NCI-H510A (cell line): ENCODE measurements around the gene ALS2.
A peak's percentile ranks its signal among the peaks of the same experiment; 100 is the strongest.
"Not testable (repeated sequence)": the region's sequence is repeated elsewhere in the genome, so short reads cannot be mapped to it uniquely, and the experiment has no call there.

Experiments
- DNase-seq: peaks from one replicate; lab custom pipeline; 2025; lab: John Stamatoyannopoulos, UW

Gene ALS2

DNA sequence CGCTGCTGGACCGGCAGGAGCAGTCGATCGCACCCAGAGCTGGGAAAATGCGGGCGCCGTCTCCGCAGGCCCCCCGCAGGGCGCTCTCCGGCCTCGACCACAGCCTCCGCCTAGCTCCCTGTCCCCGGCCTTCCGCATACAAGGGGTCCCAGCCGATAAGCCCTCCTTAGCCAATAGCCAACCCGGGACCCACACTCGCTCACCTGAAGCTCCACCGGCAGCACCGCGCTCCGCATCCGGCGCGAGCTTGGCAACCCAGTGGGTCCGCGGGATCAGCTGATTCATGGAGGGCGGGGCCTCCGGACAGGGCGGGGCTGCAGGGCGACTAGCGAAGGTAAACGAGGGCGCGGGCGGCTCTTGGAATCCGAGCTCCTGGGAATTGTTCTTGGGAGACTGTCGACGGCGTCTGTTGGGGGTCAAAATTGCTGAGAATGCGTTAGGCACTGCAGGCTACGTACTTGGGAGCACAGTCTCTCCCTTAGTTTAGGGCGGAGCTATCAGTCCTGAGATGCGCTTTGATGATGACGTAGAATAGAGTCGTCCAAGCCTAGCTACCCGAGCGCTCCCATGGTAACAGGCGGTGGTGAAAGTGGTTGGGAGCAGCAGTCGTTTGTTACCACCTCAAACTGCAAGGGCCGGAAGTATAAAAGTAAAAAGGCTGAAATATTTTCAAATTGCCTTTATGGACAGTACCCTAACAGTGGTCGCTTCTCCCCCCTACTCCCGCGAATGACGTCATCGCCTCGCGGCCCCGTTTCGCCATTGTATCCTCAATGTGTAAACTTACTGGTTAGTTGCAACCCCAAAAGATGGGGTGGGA lies at the start of gene ALS2:
TSS of gene ALS2 (minus strand) at position 260 of the 820 bp plus-strand sequence. CDS start 12,048 bp downstream, outside the sequence.
- DNase-seq = peak; percentile 97

DNA sequence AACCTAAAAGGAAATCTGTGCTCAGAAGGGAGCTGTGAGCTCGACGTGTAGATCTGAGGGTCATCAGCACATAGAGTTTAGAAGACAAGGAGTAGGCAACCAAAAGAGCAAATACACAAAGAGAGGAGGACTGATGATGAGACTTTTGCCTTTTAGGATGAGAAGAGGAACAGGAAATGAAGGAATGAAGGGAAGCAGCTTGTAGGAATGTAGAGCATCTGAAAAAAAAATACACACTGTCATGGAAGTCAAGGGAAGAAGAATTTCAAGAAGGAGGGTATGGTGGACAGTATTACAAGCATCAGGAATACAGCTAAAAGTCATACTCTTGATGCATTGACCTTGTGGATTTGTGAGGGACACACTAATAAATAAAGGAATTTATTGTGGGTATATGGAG lies 47.5 kb upstream of the ALS2 start:
- no peak for DNase-seq

DNA sequence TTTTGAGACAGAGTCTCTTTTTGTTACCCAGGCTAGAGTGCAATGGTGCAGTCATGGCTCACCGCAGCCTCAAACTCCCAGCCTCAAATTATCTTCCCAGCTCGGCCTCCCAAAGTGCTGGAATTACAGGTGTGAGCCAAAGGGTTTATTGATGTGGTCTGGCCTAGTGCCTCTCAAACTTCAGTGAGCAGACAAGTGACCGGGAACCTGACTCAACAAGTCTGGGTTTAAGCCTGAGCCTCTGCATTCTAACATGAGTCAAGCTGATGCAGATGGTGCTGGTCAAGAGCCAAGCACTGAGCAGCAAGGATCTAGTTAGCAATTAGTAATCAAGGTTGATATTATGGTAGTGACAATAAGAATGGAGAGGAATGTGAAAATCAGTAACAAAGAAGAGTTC lies 46.9 kb upstream of the ALS2 start:
- no peak for DNase-seq

DNA sequence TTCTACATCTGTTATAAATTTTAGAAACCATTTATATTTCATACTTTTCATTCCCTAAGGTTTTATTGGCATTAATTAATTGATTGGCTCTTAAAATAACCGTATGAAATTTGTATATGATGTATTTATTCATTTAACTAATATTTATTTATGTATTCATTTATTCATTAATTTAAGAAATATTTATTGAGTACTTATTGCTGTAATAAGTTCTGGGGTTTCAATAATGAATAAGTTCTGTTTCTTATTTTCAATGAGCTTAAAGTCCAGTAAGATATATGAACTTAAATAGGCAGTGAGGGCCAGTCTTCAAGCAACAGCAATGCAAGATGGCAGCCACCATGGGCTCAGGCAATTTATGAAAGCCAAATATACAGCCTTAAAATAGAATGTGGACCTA lies 43.5 kb upstream of the ALS2 start:
- DNase-seq = no peak

DNA sequence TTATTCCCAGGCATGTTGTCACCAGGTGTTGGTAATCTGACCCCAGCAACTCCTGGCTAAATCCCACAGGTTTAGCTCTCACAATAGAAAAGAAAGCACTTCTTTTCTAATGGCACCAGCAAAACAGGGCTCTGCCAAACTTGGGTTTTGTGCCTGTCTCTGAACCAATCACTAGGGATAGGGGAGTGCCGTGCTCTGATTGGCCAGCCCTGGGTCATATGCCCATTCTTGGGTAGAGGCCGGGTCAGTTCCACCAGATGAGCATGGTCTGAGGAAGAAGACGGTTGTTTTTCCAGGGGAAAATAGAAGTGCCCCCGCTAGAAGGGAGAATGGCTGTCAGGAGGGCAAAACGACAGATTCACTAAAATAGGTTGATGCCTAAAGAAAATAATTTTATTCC lies 40.3 kb upstream of the ALS2 start:
- peak; percentile 11 for DNase-seq

DNA sequence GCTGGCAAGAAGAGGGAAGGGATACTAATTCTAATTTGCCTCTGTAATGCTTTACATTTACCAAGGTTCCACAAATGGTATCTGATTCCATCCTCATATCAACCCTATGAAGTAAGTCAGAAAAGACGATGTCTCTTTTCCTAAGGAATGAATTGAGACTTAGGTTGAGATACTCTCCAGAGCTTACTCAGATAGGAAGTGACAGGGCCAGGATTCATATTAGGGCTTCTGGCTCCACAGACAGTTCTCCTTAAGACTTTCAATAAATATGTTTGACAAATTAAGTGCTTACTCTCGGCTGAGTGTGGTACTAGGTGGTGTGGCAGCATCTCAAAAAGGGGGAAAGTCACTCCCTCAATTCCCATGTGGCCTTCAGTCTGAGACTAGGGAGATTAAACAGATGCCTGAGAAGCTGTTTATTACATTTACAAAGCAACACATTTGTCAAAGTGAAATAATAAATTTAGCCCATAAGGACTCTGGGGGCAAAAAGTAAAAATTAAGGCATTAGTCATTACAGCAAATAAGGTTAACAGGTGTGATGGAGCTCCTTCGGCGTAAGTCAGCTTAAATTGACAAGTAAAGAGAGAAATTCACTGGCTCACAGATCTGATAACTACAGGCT lies 39.8 kb upstream of the ALS2 start:
- DNase-seq = no peak

DNA sequence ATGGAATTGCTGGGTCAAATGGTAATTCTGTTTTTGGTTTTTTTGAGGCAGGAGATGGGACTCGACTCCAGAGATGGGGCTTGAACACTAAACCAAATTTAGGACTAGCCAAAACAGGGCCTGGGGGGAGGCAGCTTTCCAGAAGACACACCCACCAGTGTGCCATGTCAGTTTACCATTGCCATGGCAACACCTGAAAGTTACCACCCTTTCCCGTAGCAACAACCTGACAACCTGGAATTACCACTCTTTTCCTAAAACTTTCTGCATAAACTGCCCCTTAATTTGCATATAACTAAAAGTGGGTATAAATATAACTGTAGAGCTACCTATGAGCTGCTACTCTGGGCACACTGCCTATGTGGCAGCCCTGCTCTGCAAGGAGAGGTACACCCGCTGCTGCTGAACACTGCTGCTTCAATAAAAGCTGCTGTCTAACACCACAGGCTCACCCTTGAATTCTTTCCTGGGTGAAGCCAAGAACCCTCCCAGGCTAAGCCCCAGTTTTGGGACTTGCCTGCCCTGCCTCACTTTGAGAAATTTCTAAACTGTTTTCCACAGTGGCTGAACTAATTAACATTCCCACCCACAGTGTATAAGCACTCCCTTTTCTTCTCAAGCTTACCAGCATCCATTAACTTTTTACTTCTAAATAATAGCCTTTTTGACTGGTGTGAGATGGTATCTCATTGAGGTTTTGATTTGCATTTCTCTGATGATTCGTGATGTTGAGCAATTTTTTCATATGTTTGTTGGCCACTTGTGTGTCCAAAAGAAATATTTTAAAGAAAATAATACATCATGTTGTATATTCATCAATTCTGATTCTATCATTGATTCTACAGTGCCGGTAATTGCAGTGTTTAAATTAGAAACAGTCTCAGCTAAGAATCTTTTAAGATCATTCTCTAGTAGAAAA lies 36.2 kb upstream of the ALS2 start:
- no peak for DNase-seq

DNA sequence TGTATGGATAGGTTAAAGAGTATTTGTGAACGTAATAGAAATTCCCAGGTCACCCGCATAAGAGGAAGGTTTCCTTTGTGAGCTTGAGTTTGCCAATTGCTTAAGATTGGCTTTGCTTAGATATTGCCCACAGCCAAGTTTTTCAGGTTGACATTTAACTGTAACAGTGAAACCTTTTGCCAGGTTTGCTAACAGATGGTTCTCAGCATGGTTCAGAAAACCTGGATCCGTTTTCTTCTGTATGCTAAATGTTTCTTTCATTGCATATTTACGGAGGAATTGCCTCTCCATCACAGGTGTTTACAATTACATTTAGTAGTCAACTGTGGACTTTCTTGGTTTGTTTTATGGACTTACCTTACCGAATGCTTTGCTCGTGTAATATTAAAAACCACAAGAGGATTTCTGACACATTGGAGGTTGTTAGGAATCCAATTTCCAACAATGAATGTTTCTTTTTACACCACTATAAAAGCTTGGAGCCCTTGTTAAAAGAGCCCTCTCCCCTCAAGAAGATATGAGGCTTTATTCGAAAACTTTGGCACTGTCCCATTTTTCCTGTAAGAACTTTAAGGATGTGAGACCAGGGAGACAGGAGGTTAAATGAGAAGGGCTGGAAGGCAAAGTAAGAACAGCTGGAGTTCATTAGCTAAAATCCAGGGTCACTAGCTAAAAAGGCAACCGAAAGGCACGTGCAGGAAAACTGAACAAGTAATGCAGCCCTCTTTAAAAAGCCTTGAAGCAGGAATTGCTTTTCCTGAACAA lies 33.4 kb upstream of the ALS2 start:
- DNase-seq = no peak

DNA sequence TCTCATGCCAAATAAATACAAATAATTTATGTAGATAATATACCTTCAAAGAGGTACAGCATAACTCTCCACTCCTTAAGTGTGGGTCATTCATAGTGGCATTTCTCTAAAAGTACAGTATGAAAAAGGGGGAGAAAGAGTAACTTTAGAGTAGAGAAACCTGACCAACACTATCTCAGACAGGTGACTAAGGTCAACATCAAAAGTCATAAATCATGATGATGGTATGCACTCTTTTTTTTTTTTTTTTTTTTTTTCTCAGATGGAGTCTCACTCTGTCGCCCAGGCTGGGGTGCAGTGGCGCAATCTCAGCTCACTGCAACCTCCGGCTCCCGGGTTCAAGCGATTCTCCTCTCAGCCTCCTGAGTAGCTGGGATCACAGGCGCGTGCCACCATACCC lies 29.9 kb upstream of the ALS2 start:
- not testable (repeated sequence) for DNase-seq

DNA sequence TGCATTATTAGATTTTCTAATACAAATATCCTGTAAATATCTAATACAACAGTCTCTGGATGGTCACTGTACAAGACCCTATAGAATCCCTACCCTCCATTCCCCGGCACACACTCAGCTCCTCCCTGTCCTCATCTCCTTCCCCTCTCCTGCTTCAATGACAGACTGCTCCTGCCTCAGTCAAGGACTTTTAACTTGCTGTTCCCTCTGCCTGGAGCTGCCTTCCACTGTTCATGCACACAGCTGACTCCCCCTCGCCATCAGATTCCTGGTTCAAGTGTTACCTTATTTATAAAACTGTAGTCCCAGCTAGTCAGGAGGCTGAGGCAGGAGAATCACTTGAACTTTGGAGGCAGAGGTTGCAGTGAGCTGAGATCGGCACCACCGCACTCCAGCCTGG lies 28.9 kb upstream of the ALS2 start:
- DNase-seq = no peak

DNA sequence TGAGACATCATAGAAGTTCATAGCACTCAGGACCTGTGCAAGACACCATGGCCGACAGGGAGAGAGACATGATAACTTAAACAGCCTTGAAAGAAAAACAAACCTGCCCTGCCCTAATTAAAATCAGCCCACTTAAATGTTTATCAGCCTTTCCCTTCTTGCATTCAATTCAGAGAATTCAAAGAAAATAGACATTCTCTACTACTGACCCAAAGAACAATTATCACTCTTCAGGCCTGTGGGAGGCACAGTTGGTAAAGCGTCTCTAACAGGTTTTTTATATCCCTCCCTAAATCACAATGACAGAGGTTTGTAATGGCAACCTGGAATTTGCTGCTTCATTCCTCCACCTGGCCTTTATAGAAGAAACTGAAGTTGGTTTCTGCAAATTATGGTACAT lies 27.3 kb upstream of the ALS2 start:
- no peak for DNase-seq

DNA sequence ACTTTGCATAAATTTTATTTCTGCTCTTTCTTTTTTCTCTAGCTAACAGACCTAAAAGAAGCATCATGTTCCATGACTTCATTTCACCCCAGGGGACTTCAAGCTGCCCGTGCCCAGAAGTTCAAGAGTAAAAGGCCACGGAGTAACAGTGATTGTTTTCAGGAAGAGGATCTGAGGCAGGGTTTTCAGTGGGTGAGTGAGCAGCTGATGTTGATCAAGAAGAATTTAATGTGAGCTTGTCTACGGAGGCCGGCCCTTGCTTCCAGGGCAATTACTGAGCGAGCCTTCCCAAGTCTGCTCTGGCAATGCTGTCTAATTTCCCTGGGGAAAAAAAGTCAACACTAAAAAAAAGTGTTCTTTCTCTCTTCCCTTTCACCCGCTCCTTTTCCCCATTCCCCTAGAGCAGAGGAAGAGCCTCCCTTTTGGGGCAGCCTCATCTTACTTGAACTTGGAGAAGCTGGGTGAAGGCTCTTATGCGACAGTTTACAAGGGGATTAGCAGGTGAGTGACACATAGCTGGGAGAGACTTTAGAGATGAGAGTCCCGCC lies 26.8 kb upstream of the ALS2 start:
- no peak for DNase-seq

DNA sequence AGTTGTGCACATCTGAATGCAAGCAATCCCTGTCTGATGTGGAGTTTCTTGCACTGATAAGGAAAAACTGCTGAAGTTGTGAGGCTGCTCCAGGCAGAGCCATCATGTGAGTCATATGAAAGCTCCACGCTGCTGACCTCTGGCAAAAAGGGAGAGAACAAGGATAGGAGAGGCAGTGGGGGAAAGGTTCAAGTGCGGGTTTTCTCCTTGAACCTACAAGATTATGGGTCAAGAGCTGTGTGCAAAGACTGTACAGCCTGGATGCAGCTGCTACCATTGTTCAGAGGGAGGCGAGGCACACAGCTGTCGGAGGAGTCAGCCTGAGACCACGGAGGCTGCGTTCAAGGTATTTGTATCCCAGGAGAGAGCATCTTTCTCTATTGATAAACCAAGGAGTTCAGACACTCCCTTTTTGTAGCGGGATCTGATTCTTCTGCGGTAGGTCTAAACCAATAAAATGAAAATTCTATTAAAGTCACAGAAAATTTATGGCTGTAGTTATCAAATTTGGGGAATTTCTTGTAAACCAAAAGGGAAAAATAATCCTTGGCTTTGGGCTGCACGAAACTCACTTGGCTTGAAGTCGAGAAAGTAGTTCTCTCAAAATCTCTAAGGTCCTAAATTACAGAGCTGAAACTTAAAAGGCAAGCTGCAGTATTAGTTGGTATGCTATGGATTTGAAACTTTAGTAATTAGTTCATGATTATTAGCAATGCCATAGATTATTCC lies 25.9 kb upstream of the ALS2 start, which contains the start of gene CDK15:
TSS of gene CDK15 (plus strand) at position 96 of the 729 bp plus-strand sequence. CDS start at position 224, 128 bp downstream.
- DNase-seq = no peak

DNA sequence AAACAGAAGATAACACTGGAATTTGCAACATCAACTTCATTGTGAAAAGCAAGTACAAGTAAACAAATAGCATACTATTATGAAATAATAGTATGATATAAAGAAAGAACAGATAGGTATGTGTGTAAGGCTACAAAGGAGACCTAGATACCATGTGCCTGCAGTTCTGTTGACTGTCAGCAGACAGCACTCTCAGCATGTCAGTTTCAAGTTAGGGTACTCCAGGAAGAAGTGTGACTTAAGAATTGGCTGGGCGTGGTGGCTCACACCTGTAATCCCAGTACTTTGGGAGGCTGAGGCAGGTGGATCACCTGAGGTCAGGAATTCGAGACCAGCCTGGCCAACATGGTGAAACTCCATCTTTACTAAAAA lies 18.2 kb upstream of the ALS2 start:
- not testable (repeated sequence) for DNase-seq

DNA sequence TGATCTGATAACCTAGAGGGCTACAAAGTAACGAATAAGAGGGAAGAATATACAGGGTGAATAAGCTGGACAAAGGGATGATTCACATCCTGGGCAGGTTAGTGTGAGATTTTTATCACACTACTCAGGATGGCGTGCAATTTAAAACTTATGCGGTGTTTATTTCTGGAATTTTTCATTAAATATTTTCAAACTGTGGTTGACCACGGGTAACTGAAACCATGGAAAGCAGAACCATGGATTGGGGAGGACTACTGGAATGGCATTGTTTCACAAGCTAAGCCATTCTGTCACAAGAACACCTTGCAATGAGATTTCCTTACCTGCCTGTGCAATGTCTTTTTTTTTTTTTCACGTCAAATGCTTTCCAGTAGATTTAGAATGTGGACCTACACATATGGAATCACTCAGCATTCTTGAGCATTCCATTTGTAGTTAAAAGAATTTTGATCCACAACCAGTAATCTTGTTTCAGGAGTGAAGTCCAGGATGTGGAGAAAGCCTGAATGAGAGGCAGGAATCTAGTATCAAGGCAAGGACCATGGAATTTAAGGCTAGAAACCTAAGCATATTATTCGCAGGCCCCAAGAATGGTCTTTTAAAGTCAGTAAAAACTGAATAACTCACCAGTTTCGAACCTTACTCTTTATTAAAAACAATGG lies 17.6 kb upstream of the ALS2 start:
- no peak for DNase-seq

DNA sequence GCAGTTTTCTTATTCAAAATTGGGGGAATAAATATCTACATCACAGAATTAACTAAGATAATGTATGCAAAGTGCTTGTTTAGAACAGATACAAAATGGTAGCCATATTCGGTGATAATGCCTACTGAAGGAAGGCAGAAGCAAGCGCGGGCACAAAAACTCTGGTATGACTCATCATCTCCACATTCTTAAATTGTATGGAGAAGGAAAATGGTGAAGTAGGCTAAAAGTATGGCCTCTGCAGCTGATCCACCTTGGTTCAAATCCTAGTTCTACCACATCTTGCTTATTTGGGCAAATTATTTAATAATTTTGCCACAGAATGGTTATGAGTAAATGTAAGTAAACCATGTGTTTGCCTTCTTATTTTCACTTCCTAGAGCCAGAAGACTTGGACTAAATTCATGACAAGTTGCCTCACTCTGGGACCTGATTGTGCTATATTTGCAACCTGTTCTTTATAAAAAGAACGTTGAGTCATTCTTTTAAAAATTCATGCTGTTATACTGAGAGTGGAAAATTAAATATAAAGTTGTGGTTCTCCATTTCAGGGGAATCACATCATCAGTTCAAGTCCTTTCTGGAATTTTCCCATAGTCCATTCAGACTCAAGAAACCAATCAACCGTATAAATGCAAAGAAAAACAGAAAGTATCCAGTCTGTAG lies 16.6 kb upstream of the ALS2 start:
- DNase-seq = no peak

DNA sequence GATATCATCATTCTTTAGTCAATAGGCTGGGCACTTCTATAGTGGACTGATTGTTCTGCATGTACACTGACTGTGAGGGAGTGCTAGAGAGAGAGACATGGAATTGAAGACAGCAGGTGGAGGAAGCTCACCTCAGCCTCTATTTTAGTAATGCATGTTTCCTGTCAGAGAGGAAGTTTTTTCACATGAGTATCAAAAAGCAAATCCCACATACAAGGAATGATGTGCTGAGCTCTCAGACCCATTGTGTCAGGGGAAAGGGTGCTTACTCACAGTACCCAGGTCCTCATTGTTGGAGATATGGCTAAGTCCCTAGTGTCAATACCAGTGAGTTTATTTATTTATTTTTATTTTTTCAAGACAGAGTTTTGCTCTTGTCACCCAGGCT lies 15.7 kb upstream of the ALS2 start:
- no peak for DNase-seq

DNA sequence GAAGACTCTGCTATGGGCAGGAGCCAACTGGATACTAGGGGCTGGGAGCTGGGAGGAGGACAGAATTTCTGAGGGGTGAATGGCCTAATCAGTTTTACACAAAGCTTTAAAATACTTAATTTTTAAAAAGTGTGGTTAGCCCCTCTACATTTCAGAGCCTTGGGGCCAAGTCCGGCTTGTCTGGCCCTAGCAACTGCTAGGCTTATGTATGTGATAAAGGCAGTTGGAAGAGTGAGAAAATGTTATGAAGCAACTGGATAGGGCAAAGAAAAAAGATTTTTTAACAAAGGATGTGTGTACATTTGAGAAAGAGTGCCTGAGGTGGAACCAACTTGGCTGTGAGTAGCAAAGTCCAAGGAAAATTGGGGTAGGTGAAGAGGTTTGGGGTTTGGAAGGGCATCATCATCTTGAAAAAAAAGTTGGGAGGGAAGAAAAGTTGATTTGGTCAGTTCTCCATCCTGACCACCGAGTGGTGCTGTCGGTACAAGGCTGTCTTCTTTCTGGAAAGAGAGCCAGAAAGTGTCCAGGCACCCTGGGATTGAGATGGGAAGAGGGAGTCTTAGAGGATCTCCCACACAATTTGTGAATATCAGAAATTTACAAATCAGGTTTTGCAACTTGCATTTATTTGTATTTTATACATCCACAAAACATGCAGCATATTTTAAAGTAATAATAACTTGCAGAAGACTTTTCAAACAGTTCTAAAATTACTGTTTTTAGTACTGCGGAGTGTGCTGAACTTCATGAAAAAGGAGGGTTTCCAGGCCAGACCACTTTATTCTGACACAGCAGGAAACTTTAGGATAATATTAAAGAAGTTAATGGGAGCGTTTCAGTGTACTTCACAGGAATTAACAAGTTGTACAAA lies 15.1 kb upstream of the ALS2 start:
- DNase-seq = no peak

DNA sequence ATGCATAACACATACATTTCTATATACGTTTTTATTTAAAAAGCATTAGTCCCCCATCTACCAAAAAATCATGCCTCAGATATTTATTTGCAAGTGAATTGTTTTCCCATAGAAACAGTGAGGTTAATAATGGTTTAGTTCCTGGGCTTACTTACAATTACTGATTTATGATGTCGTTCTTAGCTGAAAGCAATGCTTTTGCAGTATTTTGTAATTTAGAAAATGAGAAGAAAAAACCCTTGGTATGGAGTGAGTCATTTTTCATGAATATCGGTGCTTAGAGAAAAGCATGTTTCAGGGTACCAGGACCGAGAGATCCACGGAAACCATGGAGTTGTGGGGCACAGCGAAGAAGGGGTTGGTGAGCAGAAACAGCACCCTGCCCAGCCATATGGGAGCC lies 13.6 kb upstream of the ALS2 start:
- no peak for DNase-seq
